ENCODE measurements around the gene ELMO3.

Gene ELMO3, protein sequence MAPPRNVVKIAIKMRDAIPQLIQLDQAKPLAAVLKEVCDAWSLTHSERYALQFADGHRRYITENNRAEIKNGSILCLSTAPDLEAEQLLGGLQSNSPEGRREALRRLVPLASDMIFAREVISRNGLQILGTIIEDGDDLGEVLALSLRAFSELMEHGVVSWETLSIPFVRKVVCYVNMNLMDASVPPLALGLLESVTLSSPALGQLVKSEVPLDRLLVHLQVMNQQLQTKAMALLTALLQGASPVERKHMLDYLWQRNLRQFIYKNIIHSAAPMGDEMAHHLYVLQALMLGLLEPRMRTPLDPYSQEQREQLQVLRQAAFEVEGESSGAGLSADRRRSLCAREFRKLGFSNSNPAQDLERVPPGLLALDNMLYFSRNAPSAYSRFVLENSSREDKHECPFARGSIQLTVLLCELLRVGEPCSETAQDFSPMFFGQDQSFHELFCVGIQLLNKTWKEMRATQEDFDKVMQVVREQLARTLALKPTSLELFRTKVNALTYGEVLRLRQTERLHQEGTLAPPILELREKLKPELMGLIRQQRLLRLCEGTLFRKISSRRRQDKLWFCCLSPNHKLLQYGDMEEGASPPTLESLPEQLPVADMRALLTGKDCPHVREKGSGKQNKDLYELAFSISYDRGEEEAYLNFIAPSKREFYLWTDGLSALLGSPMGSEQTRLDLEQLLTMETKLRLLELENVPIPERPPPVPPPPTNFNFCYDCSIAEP

DNA sequence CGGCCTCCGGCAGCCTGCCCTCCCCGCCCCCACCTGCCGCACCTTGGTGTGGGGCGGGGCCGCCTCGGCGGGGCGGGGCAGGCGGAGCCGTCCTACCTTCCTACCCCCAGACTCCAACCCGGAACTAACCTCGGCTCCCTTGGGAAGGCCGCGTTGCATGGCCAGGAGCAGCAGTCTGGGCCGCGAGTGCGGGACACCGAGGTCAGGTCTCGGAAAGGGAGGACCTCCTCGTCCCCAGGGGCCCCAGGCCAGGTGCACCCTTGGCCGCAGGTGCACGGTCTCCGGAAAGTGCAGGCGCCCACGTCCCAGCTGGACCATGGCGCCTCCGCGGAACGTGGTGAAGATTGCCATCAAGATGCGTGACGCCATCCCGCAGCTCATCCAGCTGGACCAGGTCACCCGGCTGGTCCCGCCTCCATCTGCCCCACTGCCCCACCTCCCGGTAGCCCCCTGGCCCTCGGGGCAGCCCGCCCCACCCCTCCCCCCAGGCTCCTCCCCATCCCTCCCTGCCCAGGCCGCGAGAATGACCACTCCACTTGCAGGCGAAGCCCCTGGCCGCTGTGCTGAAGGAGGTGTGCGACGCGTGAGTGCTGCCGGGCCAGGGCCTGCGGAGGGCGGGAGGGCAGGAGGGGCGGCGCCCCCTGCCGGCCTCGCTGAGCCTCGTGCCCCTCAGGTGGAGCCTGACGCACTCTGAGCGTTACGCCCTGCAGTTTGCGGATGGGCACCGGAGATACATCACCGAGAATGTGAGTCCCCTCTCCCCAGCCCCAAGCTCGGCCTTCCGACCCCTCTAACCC lies at the start of gene ELMO3:
TSS of gene ELMO3 (plus strand) at position 121 of the 797 bp plus-strand sequence. CDS start at position 317, 196 bp downstream.
- TF ChIP-seq, protein P1, sequence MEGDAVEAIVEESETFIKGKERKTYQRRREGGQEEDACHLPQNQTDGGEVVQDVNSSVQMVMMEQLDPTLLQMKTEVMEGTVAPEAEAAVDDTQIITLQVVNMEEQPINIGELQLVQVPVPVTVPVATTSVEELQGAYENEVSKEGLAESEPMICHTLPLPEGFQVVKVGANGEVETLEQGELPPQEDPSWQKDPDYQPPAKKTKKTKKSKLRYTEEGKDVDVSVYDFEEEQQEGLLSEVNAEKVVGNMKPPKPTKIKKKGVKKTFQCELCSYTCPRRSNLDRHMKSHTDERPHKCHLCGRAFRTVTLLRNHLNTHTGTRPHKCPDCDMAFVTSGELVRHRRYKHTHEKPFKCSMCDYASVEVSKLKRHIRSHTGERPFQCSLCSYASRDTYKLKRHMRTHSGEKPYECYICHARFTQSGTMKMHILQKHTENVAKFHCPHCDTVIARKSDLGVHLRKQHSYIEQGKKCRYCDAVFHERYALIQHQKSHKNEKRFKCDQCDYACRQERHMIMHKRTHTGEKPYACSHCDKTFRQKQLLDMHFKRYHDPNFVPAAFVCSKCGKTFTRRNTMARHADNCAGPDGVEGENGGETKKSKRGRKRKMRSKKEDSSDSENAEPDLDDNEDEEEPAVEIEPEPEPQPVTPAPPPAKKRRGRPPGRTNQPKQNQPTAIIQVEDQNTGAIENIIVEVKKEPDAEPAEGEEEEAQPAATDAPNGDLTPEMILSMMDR (IDR thresholded peaks at IDR 0.05; ENCODE audit: insufficient read depth, missing control alignments): no peak
- DNase-seq (ENCODE audit: insufficient read length, low spot score): no peak
- no peak for FAIRE-seq

DNA sequence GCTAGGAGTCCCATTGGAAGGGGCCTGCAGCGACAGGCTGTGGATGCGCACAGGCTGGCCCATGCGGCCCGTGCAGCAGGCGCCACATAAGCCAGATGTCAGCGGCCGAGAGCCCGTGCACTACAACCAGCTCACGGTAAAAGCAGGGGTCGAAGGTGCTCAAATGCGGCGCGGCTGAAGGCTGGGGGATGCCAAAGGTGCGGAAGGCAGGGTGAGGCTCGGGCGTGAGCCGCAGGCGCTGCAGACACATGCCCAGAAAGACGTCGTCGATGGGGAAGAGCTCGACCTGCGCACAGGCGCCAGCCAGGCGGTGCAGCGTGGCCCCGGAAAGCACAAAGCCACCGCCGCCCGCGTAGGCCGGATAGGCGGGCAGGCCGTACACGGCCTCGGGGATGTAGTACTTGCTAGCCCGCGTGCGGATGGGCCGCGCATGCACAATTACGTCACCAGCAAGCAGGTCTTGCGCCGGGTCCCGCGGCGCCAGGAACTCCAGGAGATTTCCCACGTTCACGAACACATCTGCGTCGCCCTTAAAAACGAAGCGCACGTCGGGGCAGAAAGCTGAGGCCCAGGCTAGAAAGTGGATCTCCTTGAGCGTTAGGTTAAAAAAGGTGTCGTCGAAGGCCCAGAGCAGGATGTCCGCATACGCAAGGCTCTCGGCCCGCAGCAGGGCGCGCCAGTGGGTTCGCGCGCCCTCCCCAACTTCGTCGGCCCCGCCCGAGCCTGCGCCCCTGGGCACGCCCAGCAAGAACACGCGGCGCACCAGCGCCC lies 49.5 kb upstream of the ELMO3 start:
- FAIRE-seq: no peak
- TF ChIP-seq, protein P1 (IDR thresholded peaks at IDR 0.05; ENCODE audit: insufficient read depth, missing control alignments): no peak
- no peak for DNase-seq (ENCODE audit: insufficient read length, low spot score)

DNA sequence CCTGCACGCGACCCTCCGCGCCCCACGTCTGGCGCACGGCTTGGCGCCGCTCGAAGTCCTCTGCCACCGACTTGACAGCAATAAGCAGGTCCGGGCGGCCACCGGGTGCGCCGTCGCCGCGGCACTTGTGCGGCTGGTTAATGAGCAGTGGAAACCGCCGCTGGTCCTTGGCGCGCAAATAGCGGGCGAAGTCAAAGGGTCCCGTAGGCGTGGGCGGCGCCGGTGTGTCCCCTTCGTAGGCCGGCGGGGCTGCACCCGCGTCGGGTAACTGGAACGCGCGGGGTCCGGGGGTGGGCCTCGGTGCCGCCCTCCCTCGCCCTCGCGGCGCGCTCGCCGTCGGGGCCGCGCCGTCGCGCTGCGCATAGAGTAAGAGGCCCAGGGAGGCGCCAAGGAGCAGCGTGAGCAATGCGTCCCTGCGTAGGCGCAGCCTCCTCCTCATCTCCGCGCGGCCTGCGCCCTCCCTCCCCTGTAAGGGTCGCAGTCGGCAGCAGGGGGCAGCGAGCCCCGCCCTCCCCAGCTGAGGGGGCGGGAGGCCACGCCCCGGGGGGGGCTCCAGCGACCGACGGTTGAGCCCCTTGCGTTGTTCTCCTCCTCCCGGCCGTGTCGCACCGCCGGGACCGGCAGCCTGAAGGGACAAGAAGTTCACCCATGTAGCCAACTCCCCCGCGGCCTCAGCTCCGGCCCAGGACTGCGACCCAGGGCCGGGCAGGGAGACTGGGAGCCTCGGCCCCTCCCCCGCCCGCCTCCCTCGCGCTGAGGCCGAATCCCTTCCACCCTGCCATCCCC lies 48.7 kb upstream of the ELMO3 start:
- TF ChIP-seq, protein P1 (IDR thresholded peaks at IDR 0.05; ENCODE audit: insufficient read depth, missing control alignments): no peak
- DNase-seq (ENCODE audit: insufficient read length, low spot score) (no peak), FAIRE-seq (no peak)

DNA sequence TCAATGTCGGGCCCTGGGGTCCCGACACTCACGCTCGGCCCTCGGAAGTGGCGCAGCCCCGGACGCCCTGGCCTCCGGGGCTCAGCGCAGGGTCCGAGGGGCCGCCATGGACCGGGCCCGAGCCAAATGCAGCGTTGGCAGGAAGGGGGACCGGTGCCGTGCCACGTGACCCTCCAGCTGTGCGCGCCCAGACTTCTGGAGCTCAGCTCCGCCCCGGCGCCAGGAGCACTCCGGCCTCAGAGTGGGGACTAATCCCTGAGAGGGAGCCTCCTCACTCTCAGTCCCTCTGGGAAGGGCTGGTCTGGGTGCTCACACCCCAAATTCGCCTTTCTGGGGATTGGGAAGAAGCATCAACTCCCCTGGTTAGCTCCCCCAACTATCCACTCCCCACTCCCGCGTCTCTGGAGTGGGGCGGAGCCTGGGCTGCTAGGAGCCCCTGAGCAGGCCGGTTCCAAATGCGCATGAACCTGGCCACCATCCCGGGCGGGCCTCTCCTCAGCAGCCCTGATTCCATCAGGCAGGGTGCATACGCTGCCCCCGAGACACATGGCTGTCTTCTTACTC lies 48.0 kb upstream of the ELMO3 start, which contains the start of gene B3GNT9:
TSS of gene B3GNT9 (minus strand) at position 166 of the 564 bp plus-strand sequence. CDS start 513 bp downstream, outside the sequence.
- FAIRE-seq (no peak), DNase-seq (ENCODE audit: insufficient read length, low spot score) (no peak)
- TF ChIP-seq, protein P1 (IDR thresholded peaks at IDR 0.05; ENCODE audit: insufficient read depth, missing control alignments): no peak

DNA sequence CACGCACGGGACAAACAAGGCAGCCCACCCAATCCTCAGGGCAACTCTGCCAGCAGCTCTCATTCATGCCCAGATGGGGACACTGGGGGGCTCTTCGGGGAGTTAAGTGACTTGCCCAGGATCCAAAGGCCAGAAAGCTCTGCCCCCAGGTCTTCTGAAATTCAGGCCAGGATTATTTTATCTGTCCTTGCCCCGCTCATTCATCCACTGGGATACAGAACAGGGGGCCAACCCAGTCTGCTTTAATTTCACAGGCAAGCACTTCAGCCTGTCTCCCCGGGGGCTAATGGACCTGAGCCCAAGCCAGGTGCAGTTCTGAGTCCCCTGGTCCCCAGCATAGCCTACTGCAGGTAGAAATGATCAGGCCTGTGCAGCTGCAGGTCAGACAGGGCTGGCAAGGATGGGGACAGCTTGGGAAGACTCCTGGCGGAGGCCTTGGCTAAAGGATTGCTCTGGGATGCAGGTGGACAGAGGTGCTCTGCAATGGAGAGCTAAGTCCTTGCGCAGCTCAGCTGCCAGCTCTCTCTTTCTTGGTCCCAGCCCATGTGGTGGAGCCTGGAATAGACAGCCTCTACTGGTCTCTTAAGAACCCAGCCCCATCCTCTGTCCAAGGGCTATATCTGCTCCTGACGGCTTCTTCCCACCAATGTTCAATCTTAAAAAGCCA lies 47.4 kb upstream of the ELMO3 start:
- TF ChIP-seq, protein P1 (IDR thresholded peaks at IDR 0.05; ENCODE audit: insufficient read depth, missing control alignments): no peak
- DNase-seq (ENCODE audit: insufficient read length, low spot score) (no peak), FAIRE-seq (no peak)
